HG03442 (cell line): Measurements from ENCODE around the gene TRIM44.

Experiments used
- ATAC-seq: cut with Tn5 transposase; IDR thresholded peaks from one replicate; pipeline ENCODE4 v1.9.1; 2021; ENCODE audit warnings: mild to moderate bottlenecking, moderate library complexity; ENCODE audit not compliant: unreplicated experiment

TRIM44 gene

GRCh38 chr11:35662649-35663407, at the start of gene TRIM44:
TRIM44 (plus strand) TSS chr11:35662775; CDS start chr11:35663112, 337 bp downstream.
- peak; percentile 90 for ATAC-seq

GRCh38 chr11:35614939-35615569, 47.5 kb upstream of the TRIM44 start:
- ATAC-seq = no peak

GRCh38 chr11:35615921-35616900, 46.4 kb upstream of the TRIM44 start:
- ATAC-seq = no peak

- no peak for ATAC-seq
Measured at GRCh38 chr11:35617316-35617686, 45.3 kb upstream of the TRIM44 start.

GRCh38 chr11:35617687-35618496, 44.7 kb upstream of the TRIM44 start, which contains the start of gene FJX1:
FJX1 (plus strand) TSS chr11:35618460; CDS start chr11:35618637, 177 bp downstream.
- peak; percentile 32 for ATAC-seq

GRCh38 chr11:35618497-35619115, 44.0 kb upstream of the TRIM44 start:
- peak; percentile 35 for ATAC-seq

GRCh38 chr11:35619116-35619854, 43.3 kb upstream of the TRIM44 start:
- peak; percentile 30 for ATAC-seq

GRCh38 chr11:35619855-35620640, 42.5 kb upstream of the TRIM44 start:
- no peak for ATAC-seq

- ATAC-seq = no peak
Measured at GRCh38 chr11:35620795-35621194, 41.8 kb upstream of the TRIM44 start.

GRCh38 chr11:35621620-35622019, 41.0 kb upstream of the TRIM44 start:
- ATAC-seq = no peak

GRCh38 chr11:35622070-35622469, 40.5 kb upstream of the TRIM44 start:
- ATAC-seq = no peak

GRCh38 chr11:35623621-35624168, 38.9 kb upstream of the TRIM44 start:
- no peak for ATAC-seq

GRCh38 chr11:35624316-35624715, 38.3 kb upstream of the TRIM44 start:
- ATAC-seq = no peak

GRCh38 chr11:35624781-35625180, 37.8 kb upstream of the TRIM44 start:
- ATAC-seq = no peak

GRCh38 chr11:35626501-35626900, 36.1 kb upstream of the TRIM44 start:
- no peak for ATAC-seq

- ATAC-seq = no peak
Measured at GRCh38 chr11:35629511-35629910, 33.1 kb upstream of the TRIM44 start.

- ATAC-seq = no peak
Measured at GRCh38 chr11:35629914-35630313, 32.7 kb upstream of the TRIM44 start.

GRCh38 chr11:35631891-35632290, 30.7 kb upstream of the TRIM44 start:
- no peak for ATAC-seq
